ENCODE results near the gene TP73. TPM values are rescaled to one million over a fixed set of nuclear protein-coding genes. Genes with fewer than 3 reads are reported as not detected.

The TP73 gene
- total RNA-seq, 1 donor from 2014 or later, result not detected

DNA sequence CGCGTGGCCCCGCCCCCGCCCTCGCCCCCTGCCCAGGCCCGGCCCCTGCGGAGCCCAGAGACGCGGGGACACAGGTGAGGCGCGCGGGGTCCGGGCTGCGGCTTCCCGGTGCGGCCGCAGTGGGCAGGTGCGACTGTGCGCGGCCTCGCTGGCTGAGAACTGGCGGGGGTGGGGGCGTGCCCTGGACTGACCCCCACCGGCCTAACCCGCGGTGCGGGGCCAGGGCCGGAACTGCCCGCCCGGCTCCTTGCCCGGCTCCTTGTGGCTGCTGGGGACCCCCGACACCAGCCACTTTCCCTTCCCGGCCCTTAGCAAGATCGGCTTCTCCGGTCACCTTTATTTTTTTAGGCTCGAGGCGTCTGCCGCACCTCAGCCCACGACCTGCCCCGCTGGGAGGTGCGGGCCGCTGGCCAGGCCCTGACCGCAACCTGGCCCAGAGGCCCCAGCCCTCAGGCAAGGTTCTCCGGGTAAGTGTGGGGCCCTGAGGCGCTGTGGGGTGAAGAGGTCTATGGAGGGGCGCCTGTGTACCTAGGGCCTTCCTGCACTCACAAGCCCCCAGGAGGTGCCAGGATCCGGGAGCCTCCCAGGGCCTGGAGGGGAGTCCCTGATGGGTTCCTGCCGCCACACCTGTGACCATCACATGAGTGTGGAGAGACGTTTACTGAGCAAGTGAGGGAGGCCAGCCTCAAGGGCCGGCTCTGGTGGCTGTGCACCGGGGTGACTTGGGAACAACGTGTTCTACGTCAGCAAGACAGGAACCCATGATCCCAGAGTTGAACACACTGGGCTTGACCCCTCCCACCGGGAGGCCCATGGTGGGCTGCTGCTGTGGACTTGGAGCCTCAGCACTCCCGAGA lies 120.6 kb downstream of the TP73 start, which contains the start of gene SMIM1:
Gene SMIM1 (plus strand): TSS at position 35 of the 857 bp plus-strand sequence. CDS start 2,625 bp downstream, outside the sequence.
- TF ChIP-seq, protein P1, sequence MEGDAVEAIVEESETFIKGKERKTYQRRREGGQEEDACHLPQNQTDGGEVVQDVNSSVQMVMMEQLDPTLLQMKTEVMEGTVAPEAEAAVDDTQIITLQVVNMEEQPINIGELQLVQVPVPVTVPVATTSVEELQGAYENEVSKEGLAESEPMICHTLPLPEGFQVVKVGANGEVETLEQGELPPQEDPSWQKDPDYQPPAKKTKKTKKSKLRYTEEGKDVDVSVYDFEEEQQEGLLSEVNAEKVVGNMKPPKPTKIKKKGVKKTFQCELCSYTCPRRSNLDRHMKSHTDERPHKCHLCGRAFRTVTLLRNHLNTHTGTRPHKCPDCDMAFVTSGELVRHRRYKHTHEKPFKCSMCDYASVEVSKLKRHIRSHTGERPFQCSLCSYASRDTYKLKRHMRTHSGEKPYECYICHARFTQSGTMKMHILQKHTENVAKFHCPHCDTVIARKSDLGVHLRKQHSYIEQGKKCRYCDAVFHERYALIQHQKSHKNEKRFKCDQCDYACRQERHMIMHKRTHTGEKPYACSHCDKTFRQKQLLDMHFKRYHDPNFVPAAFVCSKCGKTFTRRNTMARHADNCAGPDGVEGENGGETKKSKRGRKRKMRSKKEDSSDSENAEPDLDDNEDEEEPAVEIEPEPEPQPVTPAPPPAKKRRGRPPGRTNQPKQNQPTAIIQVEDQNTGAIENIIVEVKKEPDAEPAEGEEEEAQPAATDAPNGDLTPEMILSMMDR (IDR thresholded peaks at IDR 0.05; ENCODE audit: unreplicated experiment), result no peak
- no peak for DNase-seq (ENCODE audit: low spot score)
- Mint-ChIP-seq H3K36me3 (ENCODE audit: low read depth, unreplicated experiment) (no peaks in the 10 kb centered on the region), H3K9me3 (ENCODE audit: unreplicated experiment) (no peaks in the 10 kb centered on the region), H3K4me1 (ENCODE audit: unreplicated experiment) (no peaks in the 10 kb centered on the region), H3K27me3 (ENCODE audit: unreplicated experiment) (peaks cover 3% of the 10 kb centered on the region), H3K4me3 (ENCODE audit: unreplicated experiment) (no peak within 1 kb of the TSS), H3K27ac (ENCODE audit: unreplicated experiment) (no peak within 1 kb of the TSS)

DNA sequence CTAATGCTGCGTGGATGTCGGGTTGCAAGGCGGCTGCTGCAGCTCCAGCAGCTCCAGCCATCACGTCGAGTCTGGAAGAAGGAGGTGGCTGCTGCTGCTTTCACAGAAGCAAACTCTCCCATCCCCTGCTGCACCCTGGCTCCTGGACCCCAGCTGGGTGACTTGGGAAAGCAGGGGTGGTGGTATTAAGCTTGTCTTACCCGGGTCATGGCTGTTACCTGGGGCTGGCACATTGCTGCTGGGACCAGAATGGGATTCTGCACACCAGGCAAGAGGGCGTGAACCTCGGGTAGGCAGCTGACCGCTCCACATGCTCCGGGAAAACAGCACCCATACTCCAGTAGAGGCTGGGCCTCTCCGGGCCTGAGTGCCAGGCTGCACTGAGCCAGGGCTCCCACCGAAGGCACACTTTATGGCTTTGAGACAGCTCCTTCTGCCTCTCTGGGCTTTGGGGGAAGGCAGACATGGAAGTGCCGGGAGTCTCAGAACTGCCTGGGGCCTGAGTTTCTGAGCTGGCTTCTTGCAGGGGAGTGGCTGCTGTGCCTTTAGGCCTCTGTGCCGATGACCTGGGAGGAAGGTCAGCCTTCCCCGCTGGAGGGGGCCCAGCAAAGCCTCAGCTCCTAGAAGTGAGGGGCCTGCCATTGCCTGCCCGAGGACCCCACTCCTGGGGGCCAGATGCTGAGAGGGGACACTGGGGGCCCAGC lies 121.4 kb downstream of the TP73 start:
- TF ChIP-seq, protein P1 (IDR thresholded peaks at IDR 0.05; ENCODE audit: unreplicated experiment), result no peak
- Mint-ChIP-seq H3K27ac (ENCODE audit: unreplicated experiment) (no peak overlapping the region), H3K9me3 (ENCODE audit: unreplicated experiment) (no peaks in the 10 kb centered on the region)

DNA sequence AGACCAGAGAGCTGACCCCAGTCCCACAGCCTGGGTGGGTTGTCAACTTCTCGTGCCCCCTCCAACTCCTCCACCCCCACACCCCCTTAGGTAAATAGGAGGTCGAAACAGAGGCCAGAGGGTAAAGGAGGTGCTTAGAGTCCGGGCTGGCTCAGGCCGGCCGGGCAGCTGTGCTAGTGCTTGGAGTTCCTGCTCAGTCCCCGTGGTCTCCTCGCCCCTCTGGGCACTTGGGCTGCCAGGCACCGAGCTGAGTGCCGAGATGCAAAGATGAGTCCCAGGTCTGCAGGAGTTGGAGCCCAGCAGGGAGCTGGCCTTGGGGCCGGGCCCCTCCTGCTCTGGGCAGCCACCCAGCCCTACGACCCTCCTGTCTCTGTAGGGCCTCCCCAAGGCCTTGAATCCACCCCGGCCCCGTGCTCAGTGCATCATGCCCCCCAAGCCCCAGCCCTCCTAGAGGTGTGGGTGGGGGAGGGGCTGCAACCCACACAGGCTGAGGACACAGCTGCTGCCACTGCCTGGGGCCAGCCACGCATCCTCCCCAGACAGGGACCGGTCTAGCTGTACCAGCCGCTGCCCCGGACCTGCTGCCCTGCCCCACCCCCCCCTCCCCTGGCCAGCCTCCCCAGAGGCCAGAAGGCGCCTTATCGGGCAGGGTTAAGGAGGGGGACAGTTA lies 122.1 kb downstream of the TP73 start:
- no peak for DNase-seq (ENCODE audit: low spot score)
- H3K4me3 Mint-ChIP-seq (ENCODE audit: unreplicated experiment), result no peak overlapping the region
- no peaks in the 10 kb centered on the region for H3K9me3 Mint-ChIP-seq (ENCODE audit: unreplicated experiment)
- H3K4me1 Mint-ChIP-seq (ENCODE audit: unreplicated experiment), result no peaks in the 10 kb centered on the region
- peaks cover 3% of the 10 kb centered on the region for H3K27me3 Mint-ChIP-seq (ENCODE audit: unreplicated experiment)
- peaks cover 3% of the 10 kb centered on the region for H3K36me3 Mint-ChIP-seq (ENCODE audit: low read depth, unreplicated experiment)
- H3K27ac Mint-ChIP-seq (ENCODE audit: unreplicated experiment), result no peak overlapping the region
- TF ChIP-seq, protein P1 (IDR thresholded peaks at IDR 0.05; ENCODE audit: unreplicated experiment), result no peak

More for the DNA sequence above, 121.4 kb downstream of the TP73 start:
- no peaks in the 10 kb centered on the region for H3K4me1 Mint-ChIP-seq (ENCODE audit: unreplicated experiment)
- H3K27me3 Mint-ChIP-seq (ENCODE audit: unreplicated experiment), result peaks cover 3% of the 10 kb centered on the region
- DNase-seq (ENCODE audit: low spot score), result no peak
- H3K36me3 Mint-ChIP-seq (ENCODE audit: low read depth, unreplicated experiment), result no peaks in the 10 kb centered on the region
- H3K4me3 Mint-ChIP-seq (ENCODE audit: unreplicated experiment), result no peak overlapping the region

DNA sequence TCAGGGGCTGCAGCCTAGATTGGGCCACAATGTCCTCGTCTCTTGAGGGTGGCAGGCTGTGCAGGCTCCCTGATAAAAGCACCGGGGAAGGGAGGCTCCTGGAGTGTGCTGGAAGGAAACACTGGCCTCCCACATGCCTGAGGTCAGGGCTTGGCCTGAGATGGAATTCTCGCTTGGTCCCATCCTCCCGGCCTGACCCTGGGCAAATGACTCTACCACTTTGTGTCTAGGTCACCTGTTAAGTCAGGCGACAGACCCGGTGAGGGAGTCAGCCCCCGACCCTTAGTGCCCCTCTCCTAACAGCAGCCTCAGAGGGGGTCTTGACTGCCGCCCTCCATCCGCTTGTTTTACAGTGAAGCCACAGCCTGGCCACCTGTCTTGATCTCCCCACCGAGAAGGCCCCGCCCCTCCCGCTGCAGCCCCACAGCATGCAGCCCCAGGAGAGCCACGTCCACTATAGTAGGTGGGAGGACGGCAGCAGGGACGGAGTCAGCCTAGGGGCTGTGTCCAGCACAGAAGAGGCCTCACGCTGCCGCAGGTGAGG lies 122.7 kb downstream of the TP73 start:
- TF ChIP-seq, protein P1 (IDR thresholded peaks at IDR 0.05; ENCODE audit: unreplicated experiment), result no peak
- Mint-ChIP-seq H3K27ac (ENCODE audit: unreplicated experiment) (no peak overlapping the region), H3K9me3 (ENCODE audit: unreplicated experiment) (no peaks in the 10 kb centered on the region), H3K36me3 (ENCODE audit: low read depth, unreplicated experiment) (peaks cover 9% of the 10 kb centered on the region), H3K4me1 (ENCODE audit: unreplicated experiment) (no peaks in the 10 kb centered on the region), H3K27me3 (ENCODE audit: unreplicated experiment) (peaks cover 3% of the 10 kb centered on the region), H3K4me3 (ENCODE audit: unreplicated experiment) (no peak overlapping the region)
- no peak for DNase-seq (ENCODE audit: low spot score)

Measured in endothelial cell (in vitro differentiated cells).